Gastrocnemius medialis (tissue), 4 donors: ENCODE measurements around the gene PIGBOS1. TPM values are rescaled to one million over a fixed set of nuclear protein-coding genes. Genes with fewer than 3 reads are reported as not detected.
"Not testable (repeated sequence)": the region's sequence is repeated elsewhere in the genome, so short reads cannot be mapped to it uniquely, and the experiment has no call there.

Source experiments
- ATAC-seq, 2 donors: fragments of 150-250 bp; one replicate each; pipeline ENCODE4 v1.9.1; 2016
- DNase-seq, 2 donors: peaks; one replicate each; pipeline ENCODE4 v3.0.0-alpha.2; 2019
- H3K27ac ChIP-seq, 4 donors: fragments of 200-600 bp; sonication (generic); 1 replicate in 1 of 4; 2 replicates in 3 of 4; pipeline ENCODE4 v1.5.1; 2016 to 2018; ENCODE audit warnings: mild to moderate bottlenecking in 2 of 4, moderate library complexity in 1 of 4
- H3K27me3 ChIP-seq, 3 donors: fragments of 200-600 bp; sonication (generic) in 2 of 3; 1 replicate in 1 of 3; 2 replicates in 2 of 3; pipeline versions ENCODE4 v1.5.1 to v1.6.0; 2016 to 2019; ENCODE audit warnings: mild to moderate bottlenecking in 1 of 3, moderate library complexity in 1 of 3
- H3K36me3 ChIP-seq, 2 donors: fragments of 200-600 bp; sonication (generic) in 1 of 2; one replicate each; pipeline ENCODE4 v1.5.1; 2017 to 2018
- H3K4me1 ChIP-seq, 2 donors: fragments of 200-600 bp; sonication (generic) in 1 of 2; one replicate each; pipeline ENCODE4 v1.5.1; 2016 to 2017; ENCODE audit warnings: mild to moderate bottlenecking in 2 of 2
- H3K4me3 ChIP-seq, 4 donors: fragments of 200-600 bp; sonication (generic) in 3 of 4; 1 replicate in 1 of 4; 2 replicates in 3 of 4; pipeline ENCODE4 v1.5.1; 2016 to 2019; ENCODE audit warnings: mild to moderate bottlenecking in 2 of 4
- H3K9me3 ChIP-seq, 3 donors: fragments of 200-600 bp; sonication (generic) in 2 of 3; 1 replicate in 1 of 3; 2 replicates in 2 of 3; pipeline ENCODE4 v1.5.1; 2016 to 2019
- POLR2A ChIP-seq, 2 donors: fragments of 450-650 bp; IDR thresholded peaks; one replicate each; pipeline ENCODE4 v1.6.1; 2017; ENCODE audit warnings: antibody characterized with exemption in 2 of 2, mild to moderate bottlenecking in 2 of 2, moderate library complexity in 2 of 2
- in situ Hi-C, 4 donors: fragments of 200-750 bp; cut with MboI; loops; one replicate each; pipeline versions ENCODE4 v1.15.0 to v1.8.0; 2017; ENCODE audit warnings: low sequenced_read_pairs in 4 of 4
- intact Hi-C: fragments of 100-400 bp; cut with DNase I; formaldehyde crosslinking; loops from one replicate; pipeline ENCODE4 v1.15.1; 2023; ENCODE audit warnings: low total_unique reads
- total RNA-seq, 4 donors: library from RNA; depleted of rRNA; stranded (reverse); fragments of >200 nt; gene quantifications; one replicate each; pipeline versions ENCODE4 v1.1.0 to v1.2.3, GENCODE V29; 2016
- TF ChIP-seq, protein P1 (sequence below), 5 experiments: fragments of 450-650 bp in 3 of 5; fragments of 200-600 bp in 2 of 5; sonication (generic) in 2 of 5; IDR thresholded peaks in 4 of 5; conservative IDR thresholded peaks in 1 of 5; 1 replicate in 4 of 5; 2 replicates in 1 of 5; pipeline ENCODE4 v1.5.1; 2016 to 2019; ENCODE audit warnings: antibody characterized with exemption in 5 of 5, mild to moderate bottlenecking in 3 of 5, moderate library complexity in 3 of 5

PIGBOS1 gene
- total RNA-seq, 4 donors from 2014 or later, result 5.7 to 11.8 (median 9.7) TPM

GRCh38 chr15:55289746-55290527 lies 29.0 kb downstream of the PIGBOS1 start, which contains the start of gene RAB27A:
RAB27A (minus strand) TSS chr15:55289813; CDS start chr15:55234934, 54,879 bp downstream.
- peak within 1 kb of the TSS; percentile 63 to 79 (median 71) for H3K27ac ChIP-seq
- DNase-seq, result peak; percentile 18 to 40
- H3K4me1 ChIP-seq, result no peaks in the 10 kb centered on the region
- no peaks in the 10 kb centered on the region for H3K36me3 ChIP-seq
- no peaks in the 10 kb centered on the region for H3K27me3 ChIP-seq
- TF ChIP-seq POLR2A (IDR thresholded peaks at IDR 0.05), result peak in 1 of 2 donors; percentile 19
- TF ChIP-seq, protein P1, sequence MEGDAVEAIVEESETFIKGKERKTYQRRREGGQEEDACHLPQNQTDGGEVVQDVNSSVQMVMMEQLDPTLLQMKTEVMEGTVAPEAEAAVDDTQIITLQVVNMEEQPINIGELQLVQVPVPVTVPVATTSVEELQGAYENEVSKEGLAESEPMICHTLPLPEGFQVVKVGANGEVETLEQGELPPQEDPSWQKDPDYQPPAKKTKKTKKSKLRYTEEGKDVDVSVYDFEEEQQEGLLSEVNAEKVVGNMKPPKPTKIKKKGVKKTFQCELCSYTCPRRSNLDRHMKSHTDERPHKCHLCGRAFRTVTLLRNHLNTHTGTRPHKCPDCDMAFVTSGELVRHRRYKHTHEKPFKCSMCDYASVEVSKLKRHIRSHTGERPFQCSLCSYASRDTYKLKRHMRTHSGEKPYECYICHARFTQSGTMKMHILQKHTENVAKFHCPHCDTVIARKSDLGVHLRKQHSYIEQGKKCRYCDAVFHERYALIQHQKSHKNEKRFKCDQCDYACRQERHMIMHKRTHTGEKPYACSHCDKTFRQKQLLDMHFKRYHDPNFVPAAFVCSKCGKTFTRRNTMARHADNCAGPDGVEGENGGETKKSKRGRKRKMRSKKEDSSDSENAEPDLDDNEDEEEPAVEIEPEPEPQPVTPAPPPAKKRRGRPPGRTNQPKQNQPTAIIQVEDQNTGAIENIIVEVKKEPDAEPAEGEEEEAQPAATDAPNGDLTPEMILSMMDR (IDR thresholded peaks at IDR 0.05 in 4 of 5, conservative IDR thresholded peaks at IDR 0.05 in 1 of 5), result no peak
- no peaks in the 10 kb centered on the region for H3K9me3 ChIP-seq
- in situ Hi-C loops (loop anchor here (5.0 kb wide), 1 partner anchor 73 kb away; no protein-coding TSS in a partner anchor), intact Hi-C loops (loop anchor here (1.0 kb wide), 1 partner anchor 73 kb away; no protein-coding TSS in a partner anchor)
- H3K4me3 ChIP-seq, result peak within 1 kb of the TSS; percentile 62 to 72 (median 62)
- ATAC-seq, result peak; percentile 77 to 80

DNA sequence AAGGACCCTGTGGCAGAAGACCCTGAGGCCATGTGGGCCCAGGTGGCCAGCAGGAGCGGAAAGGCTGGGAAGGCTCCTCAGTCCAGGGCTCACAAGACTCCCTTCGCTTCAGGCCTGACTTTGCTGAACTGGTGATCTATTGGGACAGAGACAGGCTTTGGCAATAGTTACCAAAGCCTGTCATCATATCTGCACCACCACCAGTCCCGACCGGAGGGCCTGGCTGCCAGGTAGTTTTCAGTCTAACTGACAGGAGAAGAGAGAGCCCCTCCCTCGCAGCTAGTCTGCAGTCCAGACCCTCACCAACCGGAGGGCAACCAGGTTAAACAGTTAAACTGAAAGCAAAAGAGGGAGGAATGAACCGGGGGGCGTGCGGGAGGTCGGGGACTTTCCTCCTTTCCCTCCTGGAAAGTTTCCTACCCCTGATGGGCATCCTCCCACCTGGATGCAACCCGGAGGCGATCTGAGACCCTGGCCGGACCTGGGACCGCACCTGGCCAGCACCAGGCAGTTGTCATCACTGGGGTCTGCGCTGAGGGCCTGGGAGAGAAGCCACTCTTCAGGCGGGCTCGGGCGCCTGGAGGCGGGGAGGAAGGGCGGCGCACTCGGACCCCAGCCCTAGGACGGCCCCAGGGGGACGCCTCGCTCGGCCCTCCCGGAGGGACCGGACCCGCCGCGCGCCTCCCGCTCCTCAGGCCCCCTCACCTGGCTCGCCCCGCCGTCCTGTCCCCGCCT lies 29.7 kb downstream of the PIGBOS1 start:
- Histone ChIP-seq H3K27me3 (no peaks in the 10 kb centered on the region), H3K36me3 (no peaks in the 10 kb centered on the region), H3K9me3 (no peaks in the 10 kb centered on the region), H3K4me3 (peak overlapping the region; percentile 62 to 72 (median 62)), H3K4me1 (no peaks in the 10 kb centered on the region), H3K27ac (peak overlapping the region; percentile 63 to 79 (median 71))
- no peak for DNase-seq
- in situ Hi-C loops, result no loop called here
- TF ChIP-seq, protein P1 (IDR thresholded peaks at IDR 0.05 in 4 of 5, conservative IDR thresholded peaks at IDR 0.05 in 1 of 5), result no peak
- peak in 1 of 2 donors; percentile 20 for TF ChIP-seq POLR2A (IDR thresholded peaks at IDR 0.05)
- peak in 1 of 2 donors; percentile 14 for ATAC-seq
- intact Hi-C loops, result no loop called here

DNA sequence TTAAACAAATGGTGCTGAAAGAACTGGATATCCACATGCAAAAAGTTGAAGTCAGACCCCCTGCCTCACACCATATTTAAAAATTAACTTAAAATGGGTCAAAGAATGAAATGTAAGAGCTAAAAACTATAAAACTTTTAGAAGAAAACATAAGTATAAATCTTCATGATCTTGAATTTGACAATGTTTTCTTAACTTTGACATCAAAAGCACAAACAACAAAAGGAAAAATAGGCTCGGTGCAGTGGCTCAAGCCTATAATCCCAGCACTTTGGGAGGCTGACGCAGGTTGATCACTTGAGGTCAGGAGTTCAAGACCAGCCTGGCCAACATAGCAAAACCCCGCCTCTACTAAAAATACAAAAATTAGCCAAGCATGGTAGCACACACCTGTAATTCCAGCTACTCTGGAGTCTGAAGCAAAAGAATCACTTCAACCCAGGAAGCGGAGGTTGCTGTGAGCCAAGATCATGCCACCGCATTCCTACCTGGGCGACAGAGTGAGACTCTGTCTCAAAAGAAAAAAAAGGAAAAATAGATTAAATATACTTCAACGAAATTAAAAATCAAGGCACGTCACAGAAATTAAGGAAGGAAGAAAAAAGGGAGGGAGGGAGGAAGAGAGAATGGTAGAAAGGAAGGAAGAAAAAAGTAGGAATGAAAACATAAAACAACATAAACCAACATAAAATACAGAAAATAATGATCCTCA lies 30.8 kb downstream of the PIGBOS1 start:
- in situ Hi-C loops (no loop called here), intact Hi-C loops (no loop called here)
- peak overlapping the region in 1 of 4 donors; percentile 74 for H3K27ac ChIP-seq
- H3K9me3 ChIP-seq, result no peaks in the 10 kb centered on the region
- DNase-seq (no peak), ATAC-seq (no peak)
- no peaks in the 10 kb centered on the region for H3K27me3 ChIP-seq
- no peaks in the 10 kb centered on the region for H3K4me1 ChIP-seq
- H3K4me3 ChIP-seq, result no peak overlapping the region
- TF ChIP-seq POLR2A (IDR thresholded peaks at IDR 0.05), result no peak
- TF ChIP-seq, protein P1 (IDR thresholded peaks at IDR 0.05 in 4 of 5, conservative IDR thresholded peaks at IDR 0.05 in 1 of 5), result no peak
- no peaks in the 10 kb centered on the region for H3K36me3 ChIP-seq

- H3K4me1 ChIP-seq, in situ Hi-C loops, H3K27me3 ChIP-seq, H3K9me3 ChIP-seq, ATAC-seq, H3K36me3 ChIP-seq, intact Hi-C loops, H3K27ac ChIP-seq, H3K4me3 ChIP-seq, DNase-seq: not testable (repeated sequence)
Observed at GRCh38 chr15:55286442-55287189, 32.3 kb downstream of the PIGBOS1 start.
